Measurements from ENCODE around the gene TRAPPC5. TPM values are rescaled to one million over a fixed set of nuclear protein-coding genes. Genes with fewer than 3 reads are reported as not detected.

The TRAPPC5 gene
- total RNA-seq, result 10 to 100 TPM; 60.7 to 62.1 TPM
- 100 to 1,000 TPM; 144 to 153 TPM for polyA plus RNA-seq

GRCh38 chr19:7680606-7681339, at the start of gene TRAPPC5:
Gene TRAPPC5 (plus strand): TSS chr19:7680833. CDS start chr19:7682254, 1,421 bp downstream.
- intact Hi-C loops (cut with micrococcal nuclease), result loop anchor here (1.0 to 2.0 kb wide), 4 partner anchors 24 to 578 kb away; partner anchors contain the start of genes PET100, STXBP2 and XAB2
- Mint-ChIP-seq H3K27ac (peak within 1 kb of the TSS; percentile 91 to 96 (median 95)), H3K9me3 (peaks cover 0 to 2% (median 0%) of the 10 kb centered on the region in 8 donors), H3K27me3 (peaks cover 11 to 21% of the 10 kb centered on the region in 2 donors), H3K36me3 (peaks cover 9 to 20% of the 10 kb centered on the region in 2 donors), H3K4me1 (peaks cover 21 to 58% (median 39%) of the 10 kb centered on the region in 4 donors), H3K4me3 (peak within 1 kb of the TSS; percentile 86 to 96 (median 92))
- Histone ChIP-seq H3K36me3 (ENCODE audit: insufficient read depth, low read length) (peaks cover 6% of the 10 kb centered on the region), H3K27ac (ENCODE audit: low read depth, low read length) (peak within 1 kb of the TSS; percentile 82), H3K27me3 (ENCODE audit: insufficient read depth, low read length) (peaks cover 6% of the 10 kb centered on the region), H3K4me3 (ENCODE audit: low read length in 2 of 2) (peak within 1 kb of the TSS; percentile 73 to 88), H3K9me3 (ENCODE audit: control insufficient read depth in 1 of 2, low read length in 2 of 2) (no peaks in the 10 kb centered on the region), H3K4me1 (ENCODE audit: insufficient read depth, low read length) (peaks cover 42% of the 10 kb centered on the region)
- DNase-seq, result peak; percentile 80 to 89 (median 86)
- POLR2A ChIA-PET (ENCODE audit: partially characterized antibody), result interaction anchor here (0.7 to 2.2 kb wide), 20 partner anchors 10 to 581 kb away, joined by 3 to 29 read pairs (median 4); partner anchors contain the start of genes MAP2K7, PET100, RETN and XAB2
- CTCF ChIA-PET (ENCODE audit: partially characterized antibody), result interaction anchor here (0.6 to 3.0 kb wide), 33 partner anchors 9 to 578 kb away, joined by 3 to 67 read pairs (median 5); partner anchors contain the start of genes PET100, RETN, STXBP2 and XAB2

GRCh38 chr19:7631577-7631976, 49.1 kb upstream of the TRAPPC5 start:
- H3K27ac ChIP-seq (ENCODE audit: low read depth, low read length), result no peak overlapping the region
- Mint-ChIP-seq H3K4me1 (peaks cover 20 to 61% (median 45%) of the 10 kb centered on the region in 4 donors), H3K27me3 (no peaks in the 10 kb centered on the region), H3K9me3 (peaks cover 0 to 3% (median 0%) of the 10 kb centered on the region in 8 donors), H3K27ac (peak overlapping the region in 1 of 7 donors; percentile 44), H3K36me3 (peaks cover 4 to 32% of the 10 kb centered on the region in 2 donors), H3K4me3 (peak overlapping the region in 4 of 8 donors; percentile 21 to 33 (median 26))
- no peak for DNase-seq
- no peaks in the 10 kb centered on the region for H3K9me3 ChIP-seq (ENCODE audit: control insufficient read depth in 1 of 2, low read length in 2 of 2)
- peaks cover 38% of the 10 kb centered on the region for H3K4me1 ChIP-seq (ENCODE audit: insufficient read depth, low read length)
- H3K36me3 ChIP-seq (ENCODE audit: insufficient read depth, low read length), result peaks cover 13% of the 10 kb centered on the region
- ChIA-PET CTCF (ENCODE audit: partially characterized antibody) (no interaction called here), POLR2A (ENCODE audit: partially characterized antibody) (interaction anchor here (1.8 kb wide), 1 partner anchor 7 kb away, joined by 4 read pairs; no protein-coding TSS in a partner anchor)
- intact Hi-C loops (cut with micrococcal nuclease), result no loop called here
- H3K4me3 ChIP-seq (ENCODE audit: low read length in 2 of 2), result no peak overlapping the region
- no peaks in the 10 kb centered on the region for H3K27me3 ChIP-seq (ENCODE audit: insufficient read depth, low read length)

- H3K27me3 ChIP-seq (ENCODE audit: insufficient read depth, low read length), result no peaks in the 10 kb centered on the region
- H3K9me3 ChIP-seq (ENCODE audit: control insufficient read depth in 1 of 2, low read length in 2 of 2), result no peaks in the 10 kb centered on the region
- Mint-ChIP-seq H3K4me1 (peaks cover 20 to 68% (median 44%) of the 10 kb centered on the region in 4 donors), H3K36me3 (peaks cover 0 to 27% of the 10 kb centered on the region in 2 donors), H3K27me3 (no peaks in the 10 kb centered on the region), H3K27ac (peak overlapping the region in 2 of 7 donors; percentile 7 to 13), H3K9me3 (peaks cover 0 to 1% (median 0%) of the 10 kb centered on the region in 8 donors), H3K4me3 (peak overlapping the region in 1 of 8 donors; percentile 25)
- no peak overlapping the region for H3K4me3 ChIP-seq (ENCODE audit: low read length in 2 of 2)
- H3K36me3 ChIP-seq (ENCODE audit: insufficient read depth, low read length), result peaks cover 6% of the 10 kb centered on the region
- POLR2A ChIA-PET (ENCODE audit: partially characterized antibody), result interaction anchor here (1.3 to 1.8 kb wide), 2 partner anchors 8 to 10 kb away, joined by 3 to 4 read pairs; no protein-coding TSS in a partner anchor
- H3K27ac ChIP-seq (ENCODE audit: low read depth, low read length), result no peak overlapping the region
- no peak for DNase-seq
- intact Hi-C loops (cut with micrococcal nuclease), result no loop called here
- peaks cover 39% of the 10 kb centered on the region for H3K4me1 ChIP-seq (ENCODE audit: insufficient read depth, low read length)
- CTCF ChIA-PET (ENCODE audit: partially characterized antibody), result interaction anchor here (1.0 kb wide), 1 partner anchor 20 kb away, joined by 4 read pairs; no protein-coding TSS in a partner anchor
Measured at GRCh38 chr19:7632340-7633203, 48.1 kb upstream of the TRAPPC5 start.

- peak within 1 kb of the TSS in 2 of 7 donors; percentile 7 to 84 for H3K27ac Mint-ChIP-seq
Measured at GRCh38 chr19:7633698-7634097, 46.9 kb upstream of the TRAPPC5 start, which contains the start of gene PCP2. Gene PCP2 (minus strand): TSS chr19:7633719. CDS start chr19:7633457, 262 bp downstream.

GRCh38 chr19:7635670-7636069, 45.0 kb upstream of the TRAPPC5 start:
- peaks cover 0 to under 1% (median 0%) of the 10 kb centered on the region in 8 donors for H3K9me3 Mint-ChIP-seq
- no peaks in the 10 kb centered on the region for H3K27me3 Mint-ChIP-seq
- CTCF ChIA-PET (ENCODE audit: partially characterized antibody), result interaction anchor here (1.3 kb wide), 2 partner anchors 17 to 67 kb away, joined by 4 to 5 read pairs; no protein-coding TSS in a partner anchor
- peaks cover 11% of the 10 kb centered on the region for H3K36me3 ChIP-seq (ENCODE audit: insufficient read depth, low read length)
- peak overlapping the region in 4 of 7 donors; percentile 24 to 89 (median 84) for H3K27ac Mint-ChIP-seq
- H3K9me3 ChIP-seq (ENCODE audit: control insufficient read depth in 1 of 2, low read length in 2 of 2), result no peaks in the 10 kb centered on the region
- no peak overlapping the region for H3K27ac ChIP-seq (ENCODE audit: low read depth, low read length)
- no peak overlapping the region for H3K4me3 ChIP-seq (ENCODE audit: low read length in 2 of 2)
- peaks cover 41% of the 10 kb centered on the region for H3K4me1 ChIP-seq (ENCODE audit: insufficient read depth, low read length)
- intact Hi-C loops (cut with micrococcal nuclease), result loop anchor here (2.0 kb wide), 1 partner anchor 101 kb away; the partner anchor contains the start of gene PNPLA6
- peaks cover 7 to 21% of the 10 kb centered on the region in 2 donors for H3K36me3 Mint-ChIP-seq
- POLR2A ChIA-PET (ENCODE audit: partially characterized antibody), result no interaction called here
- peak overlapping the region in 7 of 8 donors; percentile 63 to 87 (median 71) for H3K4me3 Mint-ChIP-seq
- H3K27me3 ChIP-seq (ENCODE audit: insufficient read depth, low read length), result no peaks in the 10 kb centered on the region
- no peak for DNase-seq
- H3K4me1 Mint-ChIP-seq, result peaks cover 22 to 59% (median 36%) of the 10 kb centered on the region in 4 donors

More at GRCh38 chr19:7633698-7634097, 46.9 kb upstream of the TRAPPC5 start, which contains the start of gene PCP2:
- Histone ChIP-seq H3K4me1 (ENCODE audit: insufficient read depth, low read length) (peaks cover 39% of the 10 kb centered on the region), H3K9me3 (ENCODE audit: control insufficient read depth in 1 of 2, low read length in 2 of 2) (no peaks in the 10 kb centered on the region), H3K4me3 (ENCODE audit: low read length in 2 of 2) (no peak within 1 kb of the TSS), H3K27ac (ENCODE audit: low read depth, low read length) (no peak within 1 kb of the TSS), H3K27me3 (ENCODE audit: insufficient read depth, low read length) (no peaks in the 10 kb centered on the region), H3K36me3 (ENCODE audit: insufficient read depth, low read length) (peaks cover 6% of the 10 kb centered on the region)
- H3K9me3 Mint-ChIP-seq, result peaks cover 0 to 1% (median 0%) of the 10 kb centered on the region in 8 donors
- peaks cover 0 to 24% of the 10 kb centered on the region in 2 donors for H3K36me3 Mint-ChIP-seq
- H3K4me1 Mint-ChIP-seq, result peaks cover 20 to 62% (median 39%) of the 10 kb centered on the region in 4 donors
- CTCF ChIA-PET (ENCODE audit: partially characterized antibody), result interaction anchor here (1.0 kb wide), 1 partner anchor 19 kb away, joined by 4 read pairs; no protein-coding TSS in a partner anchor
- H3K4me3 Mint-ChIP-seq, result peak within 1 kb of the TSS in 1 of 8 donors; percentile 25
- DNase-seq, result no peak
- no peaks in the 10 kb centered on the region for H3K27me3 Mint-ChIP-seq
- intact Hi-C loops (cut with micrococcal nuclease), result no loop called here
- POLR2A ChIA-PET (ENCODE audit: partially characterized antibody), result interaction anchor here (0.8 to 1.8 kb wide), 3 partner anchors 8 to 564 kb away, joined by 3 to 4 read pairs (median 3); partner anchors contain the start of gene ZNF557

- POLR2A ChIA-PET (ENCODE audit: partially characterized antibody), result no interaction called here
Measured at GRCh38 chr19:7636317-7636690, 44.3 kb upstream of the TRAPPC5 start.

More at GRCh38 chr19:7636317-7636690, 44.3 kb upstream of the TRAPPC5 start:
- peak overlapping the region in 6 of 7 donors; percentile 84 to 95 (median 94) for H3K27ac Mint-ChIP-seq
- peak overlapping the region; percentile 82 to 89 (median 84) for H3K4me3 Mint-ChIP-seq
- no peaks in the 10 kb centered on the region for H3K9me3 Mint-ChIP-seq
- H3K27ac ChIP-seq (ENCODE audit: low read depth, low read length), result peak overlapping the region; percentile 77
- CTCF ChIA-PET (ENCODE audit: partially characterized antibody), result interaction anchor here (1.3 kb wide), 2 partner anchors 16 to 68 kb away, joined by 4 to 5 read pairs; no protein-coding TSS in a partner anchor
- intact Hi-C loops (cut with micrococcal nuclease), result loop anchor here (2.0 kb wide), 1 partner anchor 102 kb away; the partner anchor contains the start of gene PNPLA6
- no peaks in the 10 kb centered on the region for H3K9me3 ChIP-seq (ENCODE audit: control insufficient read depth in 1 of 2, low read length in 2 of 2)
- peaks cover 36% of the 10 kb centered on the region for H3K4me1 ChIP-seq (ENCODE audit: insufficient read depth, low read length)
- no peaks in the 10 kb centered on the region for H3K27me3 ChIP-seq (ENCODE audit: insufficient read depth, low read length)
- peaks cover 7 to 21% of the 10 kb centered on the region in 2 donors for H3K36me3 Mint-ChIP-seq
- H3K4me1 Mint-ChIP-seq, result peaks cover 20 to 55% (median 34%) of the 10 kb centered on the region in 4 donors
- peaks cover 14% of the 10 kb centered on the region for H3K36me3 ChIP-seq (ENCODE audit: insufficient read depth, low read length)
- peak overlapping the region; percentile 26 to 42 for H3K4me3 ChIP-seq (ENCODE audit: low read length in 2 of 2)
- peak in 1 of 5 donors; percentile 36 for DNase-seq
- no peaks in the 10 kb centered on the region for H3K27me3 Mint-ChIP-seq

All from CD4-positive, alpha-beta memory T cell (primary cell).